B cell (primary cell): ENCODE measurements around the gene GPHA2. TPM values are rescaled to one million over a fixed set of nuclear protein-coding genes. Genes with fewer than 3 reads are reported as not detected.

Experiments used
- ATAC-seq: fragments of 200-7000 bp; cut with Tn5 transposase; one replicate; pipeline ENCODE4 v1.10.0; 2021; ENCODE audit warnings: low read depth, mild to moderate bottlenecking, moderate number of reproducible peaks, moderate library complexity
- CTCF ChIA-PET: fragments of 350-600 bp; sonication (Branson Sonifier 250); formaldehyde crosslinking; loops from one replicate; lab custom pipeline; 2021; ENCODE audit warnings: antibody characterized with exemption, inconsistent platforms; lab: Charles Lee
- POLR2A ChIA-PET: fragments of 350-600 bp; sonication (Branson Sonifier 250); formaldehyde crosslinking; loops from one replicate; lab custom pipeline; 2021; ENCODE audit warnings: antibody characterized with exemption; lab: Charles Lee
- DNase-seq: peaks from one replicate; pipeline ENCODE4 v3.0.0; 2013
- H2AFZ ChIP-seq: 2 replicates; pipeline ENCODE4 v1.6.1; 2012; ENCODE audit warnings: mild to moderate bottlenecking, low read depth, low read length; ENCODE audit not compliant: insufficient read depth, poor library complexity, severe bottlenecking
- H3K27ac ChIP-seq, 2 donors: 1 replicate in 1 of 2; 2 replicates in 1 of 2; pipeline ENCODE4 v1.5.1; 2012 to 2013; ENCODE audit warnings: low read length in 2 of 2, mild to moderate bottlenecking in 2 of 2, moderate library complexity in 1 of 2
- H3K27me3 ChIP-seq, 4 experiments: fragments of 200-600 bp in 1 of 4; sonication (generic) in 1 of 4; replicated peaks in 1 of 4; 1 replicate in 2 of 4; 2 replicates in 2 of 4; pipeline versions ENCODE4 v1.6.1 to v1.7.0; 2013 to 2016; ENCODE audit warnings: low read length in 3 of 4, mild to moderate bottlenecking in 2 of 4, mixed read lengths in 1 of 4, moderate library complexity in 1 of 4; ENCODE audit not compliant: insufficient read depth in 4 of 4, control insufficient read depth in 3 of 4; ENCODE audit errors: control extremely low read depth in 1 of 4
- H3K36me3 ChIP-seq, 2 experiments: replicated peaks in 1 of 2; 1 replicate in 1 of 2; 2 replicates in 1 of 2; pipeline versions ENCODE4 v1.6.1 to v1.7.1; 2013; ENCODE audit warnings: low read length in 1 of 2; ENCODE audit not compliant: insufficient read depth in 2 of 2, control insufficient read depth in 1 of 2; ENCODE audit errors: control extremely low read depth in 1 of 2, extremely low read depth in 1 of 2
- H3K4me1 ChIP-seq, 2 donors: fragments of 200-600 bp in 1 of 2; sonication (generic) in 1 of 2; 1 replicate in 1 of 2; 2 replicates in 1 of 2; pipeline versions ENCODE4 v1.5.1 to v1.6.1; 2013 to 2017; ENCODE audit warnings: low read length in 2 of 2; ENCODE audit not compliant: control insufficient read depth in 2 of 2, insufficient read depth in 2 of 2
- H3K4me2 ChIP-seq: replicated peaks from 2 replicates; pipeline ENCODE3; 2012; ENCODE audit warnings: mild to moderate bottlenecking, low read depth, low read length; ENCODE audit not compliant: poor library complexity, severe bottlenecking
- H3K4me3 ChIP-seq, 5 experiments: fragments of 200-600 bp in 1 of 5; sonication (generic) in 1 of 5; 1 replicate in 3 of 5; 2 replicates in 2 of 5; pipeline versions ENCODE4 v1.5.1 to v1.7.0; 2011 to 2016; ENCODE audit warnings: low read length in 4 of 5, mild to moderate bottlenecking in 4 of 5, low read depth in 2 of 5, control low read depth in 1 of 5, moderate library complexity in 1 of 5; ENCODE audit not compliant: insufficient read depth in 1 of 5; ENCODE audit errors: control extremely low read depth in 1 of 5, extremely low read depth in 1 of 5
- H3K79me2 ChIP-seq: fragments of 200-600 bp; sonication (generic); one replicate; pipeline ENCODE4 v1.6.0; 2016; ENCODE audit warnings: low read length; ENCODE audit not compliant: control insufficient read depth, insufficient read depth
- H3K9ac ChIP-seq: fragments of 200-600 bp; sonication (generic); 2 replicates; pipeline ENCODE4 v1.6.1; 2017; ENCODE audit warnings: mild to moderate bottlenecking, low read length, moderate library complexity
- H3K9me3 ChIP-seq, 3 donors: one replicate each; pipeline versions ENCODE4 v1.6.1 to v1.7.1; 2013; ENCODE audit warnings: low read length in 2 of 3; ENCODE audit not compliant: control insufficient read depth in 2 of 3, insufficient read depth in 1 of 3; ENCODE audit errors: control extremely low read depth in 1 of 3
- H4K20me1 ChIP-seq: 2 replicates; pipeline ENCODE4 v1.6.0; 2012; ENCODE audit warnings: mild to moderate bottlenecking, low read length; ENCODE audit not compliant: insufficient read depth, control insufficient read depth, poor library complexity, severe bottlenecking
- H3K27ac Mint-ChIP-seq: one replicate; pipeline ENCODE4 v1.8.0; 2021; ENCODE audit warnings: mixed read lengths
- H3K27me3 Mint-ChIP-seq: one replicate; pipeline ENCODE4 v1.8.0; 2021; ENCODE audit warnings: mixed read lengths
- H3K4me1 Mint-ChIP-seq: one replicate; pipeline ENCODE4 v1.8.0; 2021; ENCODE audit warnings: mixed read lengths
- H3K4me3 Mint-ChIP-seq: one replicate; pipeline ENCODE4 v1.8.0; 2021; ENCODE audit warnings: mixed read lengths
- H3K9me3 Mint-ChIP-seq: one replicate; pipeline ENCODE4 v1.8.0; 2022; ENCODE audit warnings: mixed read lengths; ENCODE audit not compliant: insufficient read depth
- CTCF ChIP-seq: fragments of 200-600 bp; IDR thresholded peaks from one replicate; pipeline ENCODE4 v1.8.0; 2022; ENCODE audit warnings: antibody characterized with exemption, mild to moderate bottlenecking
- EZH2 ChIP-seq: IDR thresholded peaks from 2 replicates; pipeline ENCODE4 v1.6.1; 2012; ENCODE audit warnings: borderline replicate concordance, low read depth, mild to moderate bottlenecking, moderate library complexity, low read length; ENCODE audit not compliant: insufficient read depth, poor library complexity, severe bottlenecking
- WGBS: methylation state at CpG from one replicate; pipeline ENCODE4 v1.1.5; 2013; ENCODE audit warnings: missing lambda C conversion rate; ENCODE audit not compliant: insufficient coverage; 5-methylcytosine and 5-hydroxymethylcytosine counted together
- intact Hi-C: fragments of 100-400 bp; cut with micrococcal nuclease; formaldehyde crosslinking; loops from one replicate; pipeline ENCODE4 v1.10.0; 2022
- polyA plus RNA-seq: library from polyadenylated mRNA; depleted of rRNA; stranded (reverse); fragments of >200 nt; gene quantifications from 2 replicates; pipeline ENCODE4 v1.2.3, GENCODE V29; 2012
- total RNA-seq, 2 donors: library from RNA; stranded (reverse); fragments of 120-200 nt in 1 of 2; gene quantifications; 1 replicate in 1 of 2; 2 replicates in 1 of 2; pipeline versions ENCODE4 v1.2.3 to v1.2.4, GENCODE V29; 2013 to 2022

Gene GPHA2
- total and polyA plus RNA-seq, 2 donors (not counting 1 experiment from before 2014, with no cell fraction given): 0.39 to 2.8 TPM

- Histone ChIP-seq H4K20me1 (no peaks in the 10 kb centered on the region), H3K9ac (no peak overlapping the region), H3K27ac (no peak overlapping the region), H3K9me3 (no peaks in the 10 kb centered on the region), H3K79me2 (peaks cover 11% of the 10 kb centered on the region), H3K36me3 (peaks cover 0 to 6% of the 10 kb centered on the region in 2 experiments), H3K27me3 (no peaks in the 10 kb centered on the region), H3K4me3 (no peak overlapping the region), H3K4me1 (peaks cover 39 to 49% of the 10 kb centered on the region in 2 donors), H3K4me2 (no peak overlapping the region), H2AFZ (no peak overlapping the region)
- ATAC-seq (no peak), DNase-seq (no peak)
- TF ChIP-seq CTCF: no peak
- TF ChIP-seq EZH2: no peak
- WGBS: 96% methylated on average over 25 of the region's 25 CpGs
- CTCF ChIA-PET: interaction anchor here (0.8 to 30.2 kb wide), 7 partner anchors 9 to 147 kb away, joined by 3 to 1254 read pairs (median 6); partner anchors contain the start of genes CDC42BPG, EHD1 and RASGRP2
- Mint-ChIP-seq H3K4me1 (peaks cover 33% of the 10 kb centered on the region), H3K27ac (no peak overlapping the region), H3K27me3 (no peaks in the 10 kb centered on the region), H3K4me3 (peak overlapping the region; percentile 16), H3K9me3 (no peaks in the 10 kb centered on the region)
- POLR2A ChIA-PET: interaction anchor here (0.6 to 6.9 kb wide), 3 partner anchors 11 to 44 kb away, joined by 3 to 39 read pairs (median 3); no protein-coding TSS in a partner anchor
- intact Hi-C loops: no loop called here
Observed at GRCh38 chr11:64891215-64891848, 44.4 kb downstream of the GPHA2 start.

GRCh38 chr11:64890522-64890939, 45.2 kb downstream of the GPHA2 start:
- no peak overlapping the region for H3K27ac ChIP-seq
- H3K79me2 ChIP-seq: peaks cover 11% of the 10 kb centered on the region
- H3K27me3 ChIP-seq: no peaks in the 10 kb centered on the region
- POLR2A ChIA-PET: interaction anchor here (0.6 to 6.9 kb wide), 3 partner anchors 10 to 104 kb away, joined by 3 to 39 read pairs (median 4); no protein-coding TSS in a partner anchor
- TF ChIP-seq CTCF (no peak), EZH2 (no peak)
- H3K27me3 Mint-ChIP-seq: no peaks in the 10 kb centered on the region
- no peaks in the 10 kb centered on the region for H3K9me3 ChIP-seq
- H3K4me3 Mint-ChIP-seq: no peak overlapping the region
- no peak overlapping the region for H3K9ac ChIP-seq
- 98% methylated on average over 7 of the region's 7 CpGs for WGBS
- no peaks in the 10 kb centered on the region for H3K9me3 Mint-ChIP-seq
- H3K27ac Mint-ChIP-seq: no peak overlapping the region
- CTCF ChIA-PET: interaction anchor here (1.7 to 30.2 kb wide), 3 partner anchors 8 to 34 kb away, joined by 5 to 1254 read pairs (median 7); partner anchors contain the start of genes CDC42BPG and EHD1
- intact Hi-C loops: no loop called here
- peaks cover 0 to 4% of the 10 kb centered on the region in 2 experiments for H3K36me3 ChIP-seq
- H3K4me3 ChIP-seq: no peak overlapping the region
- H3K4me1 ChIP-seq: peaks cover 39 to 49% of the 10 kb centered on the region in 2 donors
- H3K4me1 Mint-ChIP-seq: peaks cover 36% of the 10 kb centered on the region
- H4K20me1 ChIP-seq: no peaks in the 10 kb centered on the region
- ATAC-seq (no peak), DNase-seq (no peak)
- H3K4me2 ChIP-seq: no peak overlapping the region
- H2AFZ ChIP-seq: no peak overlapping the region
